ENCODE data around the gene LAMA5. TPM values are rescaled to one million over a fixed set of nuclear protein-coding genes. Genes with fewer than 3 reads are reported as not detected.

Gene LAMA5
- total and polyA plus RNA-seq, 2 of the 8 experiments (the other 6 are each of a cell fraction or from before 2014, with no cell fraction given): 34.4 to 225 TPM

GRCh38 chr20:62363920-62364851 is 2.9 kb downstream of the LAMA5 start:
- Histone ChIP-seq H3K14ac (ENCODE audit: insufficient read length) (no peak overlapping the region), H2BK20ac (ENCODE audit: low read length) (peak overlapping the region; percentile 72; the same call in 1 of the 2 replicates), H3K56ac (replicated peaks; ENCODE audit: insufficient read length, low read depth, low read length) (peak overlapping the region; percentile 54), H2BK12ac (ENCODE audit: low read depth, low read length) (peak overlapping the region; percentile 92; the same call in 1 of the 2 replicates), H3K4me3 (ENCODE audit: extremely low read depth in 1 of 4, insufficient read depth in 2 of 4, low read depth in 3 of 4, low read length in 4 of 4) (0 out of 8 replicates have a peak overlapping the region, but pooled peaks of 1 of the 4 experiments have one; percentile 12), H3K23me2 (ENCODE audit: low read depth, low read length) (peaks cover 14% of the 10 kb centered on the region), H2BK15ac (ENCODE audit: low read length) (peak overlapping the region; percentile 92), H3K79me2 (ENCODE audit: control insufficient read depth in 1 of 2, insufficient read depth in 2 of 2, low read length in 2 of 2) (peaks cover 13 to 57% of the 10 kb centered on the region in 2 experiments; a peak in 3 of 4 replicates), H3K27ac (ENCODE audit: low read depth, low read length) (peak overlapping the region; percentile 45; the same call in 1 of the 2 replicates), H3K18ac (ENCODE audit: extremely low read depth, low read length) (peak overlapping the region; percentile 78), H3K23ac (ENCODE audit: insufficient read length) (no peak overlapping the region), H3K4me2 (ENCODE audit: insufficient read depth in 1 of 2, low read depth in 2 of 2, low read length in 2 of 2) (peak overlapping the region; percentile 34 to 84), H3K27me3 (replicated peaks in 1 of 4; ENCODE audit: control insufficient read depth in 3 of 4, extremely low read depth in 1 of 4, insufficient read depth in 3 of 4, low read length in 3 of 4) (no peaks in the 10 kb centered on the region), H3K36me3 (ENCODE audit: control insufficient read depth in 2 of 4, insufficient read depth in 4 of 4, low read length in 3 of 4) (peaks cover 0 to 13% (median 2%) of the 10 kb centered on the region in 4 experiments; a peak in 3 of 8 replicates), H3K9ac (replicated peaks in 1 of 4; ENCODE audit: extremely low read depth in 1 of 4, low read depth in 3 of 4, low read length in 3 of 4) (no peak overlapping the region; a peak in 2 of 7 replicates), H2BK120ac (replicated peaks; ENCODE audit: low read depth, low read length) (no peak overlapping the region), H3K4me1 (replicated peaks in 1 of 4; ENCODE audit: control insufficient read depth in 3 of 4, insufficient read depth in 4 of 4, low read length in 3 of 4) (peaks cover 11 to 74% (median 68%) of the 10 kb centered on the region in 4 experiments), H3K9me3 (ENCODE audit: insufficient read depth in 2 of 2, low read depth in 1 of 2, low read length in 1 of 2) (no peaks in the 10 kb centered on the region), H4K8ac (ENCODE audit: extremely low read depth, insufficient read depth, low read length) (peak overlapping the region; percentile 73), H4K91ac (replicated peaks; ENCODE audit: insufficient read length, low read length) (peak overlapping the region; percentile 5), H3K79me1 (ENCODE audit: low read depth, low read length) (peaks cover 10% of the 10 kb centered on the region), H4K5ac (ENCODE audit: insufficient read length, low read depth, low read length) (no peak overlapping the region), H4K20me1 (replicated peaks in 1 of 2; ENCODE audit: control insufficient read depth in 1 of 2, insufficient read depth in 2 of 2, low read length in 2 of 2) (peaks cover 7 to 12% of the 10 kb centered on the region in 2 experiments), H3K4ac (replicated peaks; ENCODE audit: insufficient read length, low read depth, low read length) (no peak overlapping the region), H2AK5ac (ENCODE audit: low read depth, low read length) (peak overlapping the region; percentile 83; the same call in 1 of the 2 replicates), H2AFZ (ENCODE audit: low read length) (no peak overlapping the region), H2BK5ac (ENCODE audit: low read depth, low read length) (peak overlapping the region; percentile 99)
- FAIRE-seq: no peak
- POLR2A ChIA-PET (ENCODE audit: partially characterized antibody): interaction anchor here (0.8 to 12.6 kb wide), 14 partner anchors 7 to 451 kb away, joined by 3 to 213 read pairs (median 10); partner anchors contain the start of genes ADRM1 and RPS21
- TF ChIP-seq SP4 (IDR thresholded peaks at IDR 0.05; ENCODE audit: low read length) (no peak), RAD21 (IDR thresholded peaks at IDR 0.05 in 1 of 2, conservative IDR thresholded peaks at IDR 0.05 in 1 of 2; ENCODE audit: low read depth in 2 of 2, low read length in 2 of 2) (peak in 1 of 2 experiments; percentile 29; a peak in 1 of 4 replicates), POLR2AphosphoS5 (IDR thresholded peaks at IDR 0.05; ENCODE audit: low read depth, low read length) (0 out of 2 replicates have a peak, but pooled peaks have one; percentile 27)
- TF ChIP-seq, protein P1, sequence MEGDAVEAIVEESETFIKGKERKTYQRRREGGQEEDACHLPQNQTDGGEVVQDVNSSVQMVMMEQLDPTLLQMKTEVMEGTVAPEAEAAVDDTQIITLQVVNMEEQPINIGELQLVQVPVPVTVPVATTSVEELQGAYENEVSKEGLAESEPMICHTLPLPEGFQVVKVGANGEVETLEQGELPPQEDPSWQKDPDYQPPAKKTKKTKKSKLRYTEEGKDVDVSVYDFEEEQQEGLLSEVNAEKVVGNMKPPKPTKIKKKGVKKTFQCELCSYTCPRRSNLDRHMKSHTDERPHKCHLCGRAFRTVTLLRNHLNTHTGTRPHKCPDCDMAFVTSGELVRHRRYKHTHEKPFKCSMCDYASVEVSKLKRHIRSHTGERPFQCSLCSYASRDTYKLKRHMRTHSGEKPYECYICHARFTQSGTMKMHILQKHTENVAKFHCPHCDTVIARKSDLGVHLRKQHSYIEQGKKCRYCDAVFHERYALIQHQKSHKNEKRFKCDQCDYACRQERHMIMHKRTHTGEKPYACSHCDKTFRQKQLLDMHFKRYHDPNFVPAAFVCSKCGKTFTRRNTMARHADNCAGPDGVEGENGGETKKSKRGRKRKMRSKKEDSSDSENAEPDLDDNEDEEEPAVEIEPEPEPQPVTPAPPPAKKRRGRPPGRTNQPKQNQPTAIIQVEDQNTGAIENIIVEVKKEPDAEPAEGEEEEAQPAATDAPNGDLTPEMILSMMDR (IDR thresholded peaks at IDR 0.05; ENCODE audit: control extremely low read depth in 1 of 3, insufficient read depth in 1 of 3, low read depth in 1 of 3, low read length in 3 of 3): peak in 2 of 3 experiments; percentile 26 to 39; a peak in 2 of 4 replicates
- DNase-seq (ENCODE audit: low read depth in 1 of 2, low spot score in 2 of 2): peak in 1 of 2 experiments; percentile 59
- CTCF ChIA-PET (ENCODE audit: partially characterized antibody): interaction anchor here (0.7 to 10.9 kb wide), 16 partner anchors 8 to 255 kb away, joined by 3 to 212 read pairs (median 5); partner anchors contain the start of gene RPS21
- WGBS, 2 experiments (ENCODE audit: extremely low coverage in 1 of 2, insufficient coverage in 1 of 2, insufficient read length in 1 of 2, insufficient replicate concordance in 2 of 2, low coverage in 1 of 2, low lambda C conversion rate in 2 of 2, missing lambda C conversion rate in 1 of 2): 87% methylated on average over 21 of the region's 22 CpGs; no CpG with 5 or more reads in 1 of the 2 experiments

Measured in H1 (cell line).